KMS-11 (cell line): ENCODE measurements around the gene TRIO.

Source experiments
- H2AFZ ChIP-seq: fragments of 200-600 bp; sonication (generic); 2 replicates; pipeline ENCODE4 v1.6.1; 2016; ENCODE audit warnings: antibody characterized with exemption, mixed run types, low read depth
- H3K27ac ChIP-seq: fragments of 200-600 bp; sonication (generic); 2 replicates; pipeline ENCODE4 v1.6.1; 2016; ENCODE audit warnings: mild to moderate bottlenecking, mixed run types
- H3K27me3 ChIP-seq: fragments of 200-600 bp; sonication (generic); 2 replicates; pipeline ENCODE4 v1.6.1; 2017; ENCODE audit warnings: mild to moderate bottlenecking, low read depth, mixed run types, moderate library complexity; ENCODE audit not compliant: insufficient read depth
- H3K36me3 ChIP-seq: fragments of 200-600 bp; sonication (generic); 2 replicates; pipeline ENCODE4 v1.6.1; 2017; ENCODE audit warnings: mild to moderate bottlenecking, mixed run types; ENCODE audit not compliant: insufficient read depth
- H3K4me1 ChIP-seq: fragments of 200-600 bp; sonication (generic); 2 replicates; pipeline ENCODE4 v1.6.1; 2016; ENCODE audit warnings: mild to moderate bottlenecking, low read depth, mixed run types; ENCODE audit not compliant: poor library complexity, severe bottlenecking
- H3K4me2 ChIP-seq: fragments of 200-600 bp; sonication (generic); 2 replicates; pipeline ENCODE4 v1.7.0; 2016; ENCODE audit warnings: mild to moderate bottlenecking, mixed run types
- H3K4me3 ChIP-seq: fragments of 200-600 bp; sonication (generic); IDR thresholded peaks from 2 replicates; pipeline ENCODE4 v1.6.1; 2017; ENCODE audit warnings: low read depth, low read length, mixed read lengths; ENCODE audit not compliant: insufficient read depth
- H3K79me2 ChIP-seq: fragments of 200-600 bp; sonication (generic); 2 replicates; pipeline ENCODE4 v1.6.1; 2016; ENCODE audit warnings: low read depth, mixed run types; ENCODE audit not compliant: insufficient read depth
- H3K9ac ChIP-seq: fragments of 200-600 bp; sonication (generic); 2 replicates; pipeline ENCODE4 v1.6.1; 2016; ENCODE audit warnings: mild to moderate bottlenecking, mixed run types
- H4K20me1 ChIP-seq: fragments of 200-600 bp; sonication (generic); 2 replicates; pipeline ENCODE4 v1.6.1; 2016; ENCODE audit warnings: mild to moderate bottlenecking, mixed run types; ENCODE audit not compliant: insufficient read depth
- TF ChIP-seq, protein P1 (sequence below): fragments of 200-600 bp; sonication (generic); conservative IDR thresholded peaks from 2 replicates; pipeline ENCODE4 v1.6.1; 2017; ENCODE audit warnings: low read depth, mild to moderate bottlenecking, antibody characterized with exemption, low read length, moderate library complexity, mixed read lengths

TRIO gene

DNA sequence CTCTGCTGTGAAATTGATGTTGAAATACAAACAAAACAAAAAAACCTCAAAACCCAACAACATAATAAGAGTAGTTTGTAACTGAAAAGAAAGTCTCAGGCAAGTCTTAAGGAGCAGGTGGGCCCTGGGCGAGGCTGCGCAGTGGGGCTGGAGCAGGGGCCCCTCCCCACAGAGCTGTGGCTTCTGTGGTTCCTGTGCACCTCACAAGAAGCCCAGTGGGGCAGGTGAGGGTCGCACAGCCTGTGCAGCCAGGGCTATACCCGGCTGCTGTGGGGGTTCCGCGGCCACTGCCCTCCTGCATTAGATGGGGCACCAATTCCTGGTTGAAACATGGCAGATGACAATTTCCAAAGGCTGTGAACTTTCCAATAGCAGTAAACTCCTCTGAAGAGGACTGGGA, 75.3 kb downstream of the TRIO start:
- H3K4me1 ChIP-seq = peaks cover 84% of the 10 kb centered on the region
- H3K4me2 ChIP-seq = peak overlapping the region; percentile 86

DNA sequence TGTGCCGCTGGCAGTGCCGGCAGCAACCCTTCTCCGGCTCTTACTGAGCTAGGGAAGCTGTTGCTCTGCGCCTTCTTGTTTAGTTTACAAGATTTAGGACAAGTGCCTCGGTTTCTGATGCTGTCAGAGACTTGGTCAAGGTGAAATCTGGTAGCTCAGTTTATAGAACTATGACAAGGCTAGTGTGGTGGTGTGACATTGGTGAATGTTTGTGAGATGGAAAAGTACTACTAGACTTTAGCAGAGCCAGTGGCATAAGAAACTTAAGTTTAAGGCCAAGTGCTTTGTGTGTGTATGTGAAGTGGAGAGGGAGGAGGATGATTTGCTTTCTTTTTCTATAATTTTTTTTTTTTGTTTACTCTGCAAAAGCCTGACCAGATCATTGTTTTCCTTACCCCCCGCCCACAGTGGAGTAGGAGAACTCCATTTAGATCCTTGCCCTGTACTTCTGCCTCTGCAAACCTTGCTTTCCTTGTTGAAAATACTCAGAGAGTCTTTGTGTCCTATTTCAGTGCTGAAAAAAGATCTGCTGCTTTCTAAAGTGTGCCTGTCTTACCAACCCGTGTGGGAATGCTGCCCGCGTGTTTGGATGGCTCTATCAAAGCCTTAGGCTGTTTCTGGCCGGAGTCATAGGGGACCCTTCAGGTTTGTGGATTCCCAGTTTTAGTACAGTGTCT, 75.9 kb downstream of the TRIO start:
- H3K79me2 ChIP-seq = peaks cover 94% of the 10 kb centered on the region
- H3K27ac ChIP-seq = peak overlapping the region; percentile 92
- TF ChIP-seq, protein P1, sequence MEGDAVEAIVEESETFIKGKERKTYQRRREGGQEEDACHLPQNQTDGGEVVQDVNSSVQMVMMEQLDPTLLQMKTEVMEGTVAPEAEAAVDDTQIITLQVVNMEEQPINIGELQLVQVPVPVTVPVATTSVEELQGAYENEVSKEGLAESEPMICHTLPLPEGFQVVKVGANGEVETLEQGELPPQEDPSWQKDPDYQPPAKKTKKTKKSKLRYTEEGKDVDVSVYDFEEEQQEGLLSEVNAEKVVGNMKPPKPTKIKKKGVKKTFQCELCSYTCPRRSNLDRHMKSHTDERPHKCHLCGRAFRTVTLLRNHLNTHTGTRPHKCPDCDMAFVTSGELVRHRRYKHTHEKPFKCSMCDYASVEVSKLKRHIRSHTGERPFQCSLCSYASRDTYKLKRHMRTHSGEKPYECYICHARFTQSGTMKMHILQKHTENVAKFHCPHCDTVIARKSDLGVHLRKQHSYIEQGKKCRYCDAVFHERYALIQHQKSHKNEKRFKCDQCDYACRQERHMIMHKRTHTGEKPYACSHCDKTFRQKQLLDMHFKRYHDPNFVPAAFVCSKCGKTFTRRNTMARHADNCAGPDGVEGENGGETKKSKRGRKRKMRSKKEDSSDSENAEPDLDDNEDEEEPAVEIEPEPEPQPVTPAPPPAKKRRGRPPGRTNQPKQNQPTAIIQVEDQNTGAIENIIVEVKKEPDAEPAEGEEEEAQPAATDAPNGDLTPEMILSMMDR = no peak
- H3K4me2 ChIP-seq = peak overlapping the region; percentile 86
- H3K27me3 ChIP-seq = no peaks in the 10 kb centered on the region
- H4K20me1 ChIP-seq = no peaks in the 10 kb centered on the region
- peaks cover 83% of the 10 kb centered on the region for H3K4me1 ChIP-seq
- H3K9ac ChIP-seq = peak overlapping the region; percentile 48
- H2AFZ ChIP-seq = peak overlapping the region; percentile 5; the same call in 1 of the 2 replicates
- no peaks in the 10 kb centered on the region for H3K36me3 ChIP-seq
- H3K4me3 ChIP-seq = no peak overlapping the region

More for the DNA sequence above, 75.3 kb downstream of the TRIO start:
- TF ChIP-seq, protein P1 = no peak
- Histone ChIP-seq H2AFZ (peak overlapping the region; percentile 5; the same call in 1 of the 2 replicates), H3K27ac (peak overlapping the region; percentile 92), H3K27me3 (no peaks in the 10 kb centered on the region), H3K36me3 (no peaks in the 10 kb centered on the region), H3K9ac (peak overlapping the region; percentile 48), H3K4me3 (no peak overlapping the region), H3K79me2 (peaks cover 94% of the 10 kb centered on the region), H4K20me1 (no peaks in the 10 kb centered on the region)

DNA sequence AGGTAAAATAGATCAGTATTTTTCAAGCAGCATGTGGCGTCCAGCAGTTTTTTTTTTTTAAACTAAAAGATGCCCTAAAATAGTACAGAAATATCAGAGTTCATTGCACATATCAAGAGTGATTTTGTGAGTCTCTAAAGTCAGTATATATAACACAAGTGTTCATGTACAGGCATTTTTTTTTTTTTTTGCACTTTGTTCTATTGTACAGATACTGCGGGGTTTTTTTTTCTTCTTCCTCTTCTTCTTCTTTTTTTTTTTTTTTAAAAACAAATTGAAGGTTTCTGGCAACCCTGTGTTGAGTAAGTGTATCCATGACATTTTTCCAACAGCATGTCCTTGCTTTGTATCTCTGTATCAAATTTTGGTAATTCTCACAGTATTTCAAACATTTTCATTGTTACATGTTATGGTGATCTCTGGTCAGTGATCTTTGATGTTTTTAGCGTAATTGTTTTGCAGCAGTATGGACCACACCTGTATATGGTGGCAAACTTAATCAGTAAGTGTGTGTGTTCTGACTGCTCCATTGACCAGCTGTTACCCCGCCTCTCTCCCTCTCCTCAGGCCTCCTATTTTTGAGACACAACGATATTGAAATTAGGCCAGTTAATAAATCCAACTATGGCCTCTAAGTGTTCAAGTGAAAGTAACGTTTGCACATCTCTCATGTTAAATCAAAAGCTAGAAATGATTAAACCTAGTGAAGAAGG, 76.8 kb downstream of the TRIO start:
- Histone ChIP-seq H3K9ac (no peak overlapping the region; the same call in 1 of the 2 replicates), H3K79me2 (peaks cover 97% of the 10 kb centered on the region), H3K4me3 (no peak overlapping the region), H3K36me3 (no peaks in the 10 kb centered on the region), H3K4me2 (peak overlapping the region; percentile 86), H4K20me1 (no peaks in the 10 kb centered on the region), H3K27me3 (no peaks in the 10 kb centered on the region), H2AFZ (no peak overlapping the region), H3K4me1 (peaks cover 78% of the 10 kb centered on the region), H3K27ac (peak overlapping the region; percentile 92)
- TF ChIP-seq, protein P1 = no peak

DNA sequence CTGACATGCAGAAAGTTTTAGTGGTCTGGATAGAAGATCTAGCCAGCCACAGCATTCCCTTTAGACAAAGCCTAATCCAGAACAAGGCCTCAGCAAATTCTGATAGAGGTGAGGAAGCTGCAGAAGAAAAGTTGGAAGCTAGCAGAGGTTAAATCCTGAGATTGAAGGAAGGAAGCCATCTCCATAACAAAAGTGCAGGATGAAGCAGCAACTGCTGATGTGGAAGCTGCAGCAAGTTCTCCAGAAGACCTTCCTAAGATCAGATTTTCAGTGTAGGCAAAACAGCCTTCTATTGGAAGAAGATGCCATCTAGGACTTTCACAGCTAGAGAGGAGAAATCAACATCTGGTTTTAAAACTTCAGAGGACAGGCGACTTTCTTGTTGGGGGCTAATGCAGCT, 77.5 kb downstream of the TRIO start:
- Histone ChIP-seq H3K79me2 (peaks cover 94% of the 10 kb centered on the region), H3K4me3 (no peak overlapping the region), H3K36me3 (no peaks in the 10 kb centered on the region), H3K27ac (peak overlapping the region; percentile 8; the same call in 1 of the 2 replicates), H4K20me1 (no peaks in the 10 kb centered on the region), H3K27me3 (no peaks in the 10 kb centered on the region), H3K4me1 (peaks cover 77% of the 10 kb centered on the region), H3K4me2 (peak overlapping the region; percentile 86), H3K9ac (no peak overlapping the region), H2AFZ (no peak overlapping the region)
- TF ChIP-seq, protein P1 = no peak
